Measurements from ENCODE around the gene NDRG3.

NDRG3 gene

GRCh38 chr20:36745927-36746659 lies at the start of gene NDRG3:
Gene NDRG3, minus strand, starts transcription at chr20:36746090. Its CDS starts 24,355 bp downstream, at chr20:36721735.
- DNase-seq (ENCODE audit: low spot score): peak; percentile 88

DNA sequence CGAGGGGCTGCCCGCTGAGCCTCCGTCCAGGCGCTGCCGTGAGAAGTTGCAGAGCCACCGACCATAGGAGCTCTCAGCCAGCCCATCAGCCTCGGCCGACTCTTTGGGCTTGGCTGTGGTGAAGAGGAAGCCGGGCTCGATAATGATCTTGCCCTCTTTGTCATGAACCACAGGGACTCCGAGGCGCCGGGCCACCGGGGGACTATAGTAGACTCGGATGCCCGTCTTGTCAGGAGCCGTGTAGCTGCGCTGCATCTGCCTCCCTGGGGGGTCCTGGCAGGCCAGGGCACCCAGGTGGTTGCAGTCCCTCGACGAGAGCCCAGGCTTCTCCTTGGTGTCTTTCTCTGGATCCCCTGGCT lies 48.2 kb upstream of the NDRG3 start:
- DNase-seq (ENCODE audit: low spot score): no peak

DNA sequence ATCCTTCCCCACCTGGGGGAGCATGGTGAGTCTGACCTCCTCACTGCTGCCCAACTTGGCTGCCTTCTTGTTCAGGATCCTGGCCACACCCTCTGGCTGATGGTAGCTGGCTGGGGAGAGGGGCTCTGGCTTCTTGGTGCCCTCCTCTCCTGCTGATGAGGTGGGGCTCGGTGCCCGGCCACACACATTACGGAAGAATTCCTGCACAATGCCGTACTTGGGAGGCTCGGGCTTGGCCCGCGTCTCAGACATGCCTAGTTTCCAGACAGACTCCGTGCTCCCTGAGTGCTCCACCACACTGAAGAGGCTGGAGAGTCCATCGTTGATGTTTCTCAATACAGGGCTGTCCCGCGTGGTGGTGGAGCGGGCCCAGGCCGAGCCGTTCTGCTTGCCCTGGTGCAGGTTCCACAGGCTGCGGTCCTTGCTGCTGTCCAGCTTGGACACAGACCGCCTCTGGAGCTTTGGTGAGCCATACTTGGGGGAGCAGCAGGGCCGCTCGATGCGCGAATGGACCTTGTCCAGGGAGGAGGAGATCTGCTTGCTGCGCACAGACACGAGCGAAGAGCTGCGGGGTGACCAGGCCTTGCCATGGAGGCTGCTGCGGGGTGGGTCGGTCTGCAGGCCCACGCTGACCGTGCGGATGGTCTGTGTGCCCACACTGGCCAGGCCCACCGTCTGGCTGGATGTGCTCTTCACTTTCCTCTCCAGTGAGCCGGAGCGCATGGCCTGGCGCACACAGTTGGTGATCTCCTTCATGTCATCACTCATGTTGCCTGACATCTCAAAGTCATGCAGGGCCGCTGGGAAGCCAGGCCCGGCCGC lies 47.6 kb upstream of the NDRG3 start:
- no peak for DNase-seq (ENCODE audit: low spot score)

- DNase-seq (ENCODE audit: low spot score): peak; percentile 58
Observed at GRCh38 chr20:36792422-36792821, 46.5 kb upstream of the NDRG3 start.

DNA sequence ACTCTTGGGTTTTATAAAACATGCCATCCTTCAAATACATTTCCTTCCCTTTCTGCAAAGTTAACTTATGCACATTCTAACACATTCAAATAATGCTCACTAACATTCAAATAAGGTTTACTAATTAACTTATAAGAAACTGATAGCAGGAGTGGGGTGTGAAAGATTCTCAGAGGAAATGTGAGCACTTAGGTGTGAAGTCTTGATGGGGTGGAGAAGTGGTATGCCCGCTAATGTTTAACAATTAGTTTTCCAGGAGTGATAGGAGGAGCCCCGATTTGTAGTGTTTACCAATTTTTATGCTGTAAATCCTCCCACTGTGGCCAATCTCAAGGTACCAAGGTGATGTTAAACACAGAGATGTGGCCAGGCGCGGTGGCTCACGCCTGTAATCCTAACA lies 46.0 kb upstream of the NDRG3 start:
- DNase-seq (ENCODE audit: low spot score): no peak

DNA sequence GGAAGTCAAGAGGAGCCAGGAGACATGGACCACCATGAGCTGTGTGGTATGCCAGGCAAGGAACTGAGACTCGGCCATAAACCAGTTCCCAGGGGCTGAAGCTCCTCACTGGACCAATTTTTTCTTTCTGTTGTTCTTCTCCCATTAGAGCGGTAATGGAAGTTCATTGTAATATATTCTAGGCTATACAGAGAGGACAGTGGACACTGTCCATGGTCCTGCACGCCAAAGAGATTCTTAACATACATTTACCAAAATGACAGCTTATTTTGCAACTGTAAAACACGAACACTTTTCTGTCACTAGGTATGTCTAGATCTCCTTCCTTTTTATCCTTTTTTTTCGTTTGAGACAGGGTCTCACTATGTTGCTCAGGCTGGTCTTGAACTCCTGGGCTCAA lies 40.8 kb upstream of the NDRG3 start:
- DNase-seq (ENCODE audit: low spot score): no peak

DNA sequence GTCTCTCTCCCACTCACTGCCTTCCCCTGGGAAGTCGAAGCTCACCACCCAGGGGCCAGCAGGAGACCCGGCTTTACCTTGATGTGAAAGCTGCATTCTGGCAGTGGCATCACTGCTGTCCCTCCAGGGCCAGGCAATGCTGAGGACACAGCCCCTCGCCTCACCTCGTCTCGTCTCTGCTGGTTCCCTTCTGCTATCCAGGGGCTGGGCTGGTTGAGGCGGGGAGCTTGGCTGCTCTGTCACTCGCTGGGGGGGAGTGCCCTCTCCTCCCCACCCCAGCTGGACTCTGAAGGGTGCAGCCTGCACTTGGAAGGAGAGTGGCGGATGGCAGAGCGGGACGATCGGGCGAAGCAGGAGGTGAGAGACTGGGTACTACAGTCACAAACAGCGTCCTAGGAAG lies 40.4 kb upstream of the NDRG3 start:
- DNase-seq (ENCODE audit: low spot score): no peak

DNA sequence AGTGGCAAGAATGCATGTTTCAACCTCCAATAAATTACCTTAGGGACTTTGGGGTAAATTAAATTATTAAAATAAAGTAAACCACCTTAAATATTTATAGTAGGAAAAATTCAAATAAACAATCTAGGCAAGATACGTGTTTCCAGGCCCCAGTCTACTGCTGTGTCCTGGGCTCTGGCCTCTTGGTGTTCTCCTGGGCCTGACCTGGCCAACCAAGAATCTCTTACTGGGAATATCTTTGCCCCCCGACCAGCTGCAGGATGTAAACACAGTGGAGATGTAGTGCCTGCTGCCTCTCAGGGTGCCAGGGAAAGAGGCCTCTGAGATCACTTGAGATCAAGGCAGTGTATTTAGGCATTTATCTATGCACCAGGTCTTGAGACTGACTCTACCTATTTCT lies 39.4 kb upstream of the NDRG3 start:
- DNase-seq (ENCODE audit: low spot score): no peak

DNA sequence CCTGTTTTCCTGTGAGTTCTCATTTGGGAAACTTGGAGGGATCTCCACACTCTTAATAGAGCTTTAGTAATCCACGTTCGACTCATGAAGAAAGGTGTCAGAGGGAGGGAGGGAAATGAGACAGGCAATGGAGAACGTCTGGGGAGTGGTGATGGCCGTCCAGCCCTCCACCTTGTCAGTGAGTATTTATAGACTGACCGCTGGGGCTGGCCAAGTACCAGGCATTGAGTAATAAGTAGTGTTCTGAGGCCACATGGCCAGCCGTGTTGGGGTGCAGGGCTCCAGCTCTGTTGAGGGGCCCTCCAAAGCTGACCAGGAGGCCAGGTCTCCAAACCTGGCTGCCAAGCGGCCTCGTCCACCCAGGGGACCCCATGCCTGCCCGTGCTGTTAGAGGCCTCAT lies 39.0 kb upstream of the NDRG3 start:
- no peak for DNase-seq (ENCODE audit: low spot score)

- no peak for DNase-seq (ENCODE audit: low spot score)
Observed at GRCh38 chr20:36784116-36784515, 38.2 kb upstream of the NDRG3 start.

DNA sequence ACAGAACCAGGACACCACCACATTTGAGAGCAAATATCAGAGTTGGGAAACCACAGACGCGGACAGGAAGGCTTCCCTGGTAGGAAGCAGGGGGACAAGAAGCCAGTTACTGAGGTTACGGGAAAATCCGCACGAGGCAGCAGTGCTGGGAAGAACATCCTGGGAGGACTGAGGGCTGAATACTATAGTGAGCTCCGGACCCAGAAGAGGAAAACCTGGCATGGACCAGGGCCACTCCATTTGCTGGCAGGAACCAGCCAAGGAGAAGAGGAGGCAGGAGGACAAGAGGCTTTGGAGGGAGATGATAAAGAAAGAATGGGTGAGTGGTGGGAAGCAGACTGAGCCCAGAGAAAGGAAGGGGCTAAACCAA lies 33.8 kb upstream of the NDRG3 start:
- DNase-seq (ENCODE audit: low spot score): no peak

GRCh38 chr20:36778831-36779655 lies 33.2 kb upstream of the NDRG3 start:
- no peak for DNase-seq (ENCODE audit: low spot score)

DNA sequence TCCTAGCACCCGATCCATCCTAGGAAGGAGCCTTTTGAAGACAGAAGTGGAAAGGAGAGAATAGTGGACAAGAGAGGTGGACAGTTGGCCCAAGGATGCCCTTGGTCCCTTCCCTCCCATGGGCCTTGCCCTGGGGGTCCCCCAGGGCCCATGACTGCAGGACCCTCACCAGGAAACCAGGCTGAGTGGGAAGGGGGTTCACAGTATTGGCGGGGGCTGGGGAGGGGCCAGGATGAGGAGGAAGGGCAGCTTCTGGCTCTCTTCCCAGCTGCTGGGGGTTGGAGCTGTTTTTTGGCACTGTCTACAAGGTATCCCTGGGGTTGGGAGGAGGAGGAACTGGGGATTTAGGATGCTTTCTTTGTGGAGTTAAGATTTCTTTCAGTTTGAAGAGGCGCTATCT lies 31.7 kb upstream of the NDRG3 start:
- no peak for DNase-seq (ENCODE audit: low spot score)

GRCh38 chr20:36777167-36777566 lies 31.3 kb upstream of the NDRG3 start:
- no peak for DNase-seq (ENCODE audit: low spot score)

GRCh38 chr20:36775826-36776225 lies 29.9 kb upstream of the NDRG3 start:
- DNase-seq (ENCODE audit: low spot score): no peak

- DNase-seq (ENCODE audit: low spot score): no peak
Observed at GRCh38 chr20:36775196-36775595, 29.3 kb upstream of the NDRG3 start.

GRCh38 chr20:36773597-36774390 lies 27.9 kb upstream of the NDRG3 start, which contains the start of gene DSN1:
Gene DSN1, minus strand, starts transcription at chr20:36773763. Its CDS starts 2,305 bp downstream, at chr20:36771458.
- DNase-seq (ENCODE audit: low spot score): peak; percentile 96

GRCh38 chr20:36773107-36773596 lies 27.3 kb upstream of the NDRG3 start:
- no peak for DNase-seq (ENCODE audit: low spot score)

GRCh38 chr20:36770680-36771079 lies 24.8 kb upstream of the NDRG3 start:
- DNase-seq (ENCODE audit: low spot score): no peak

DNA sequence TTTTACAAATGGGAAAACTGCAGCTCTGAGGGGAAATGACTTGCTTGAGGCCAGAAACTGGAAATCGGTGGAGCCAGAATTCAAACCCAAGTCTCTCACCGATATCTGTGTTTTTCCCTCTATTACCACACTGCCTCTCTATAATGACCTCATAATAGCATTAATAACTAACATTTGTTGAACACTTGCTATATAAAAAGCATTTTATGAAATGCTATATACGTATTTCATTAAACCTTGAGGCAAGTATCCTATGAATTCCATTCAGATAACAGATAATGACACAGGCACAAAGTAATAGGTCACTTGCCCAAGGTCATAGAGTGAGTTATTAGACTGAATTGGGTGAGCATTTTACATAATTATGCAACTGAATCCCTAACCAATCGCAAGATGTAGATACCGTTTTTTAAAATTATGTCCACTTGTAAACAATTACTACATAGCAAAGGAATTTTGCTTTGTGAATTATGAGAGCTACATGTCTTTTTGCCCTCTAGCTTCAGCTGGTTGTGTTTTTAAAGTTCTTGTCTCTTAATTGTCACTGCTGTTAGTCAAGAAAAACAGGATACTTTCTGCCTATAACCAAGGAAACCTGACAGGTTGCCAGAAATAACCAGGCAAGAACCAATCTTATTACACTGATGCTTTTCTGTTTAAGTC lies 23.0 kb upstream of the NDRG3 start:
- no peak for DNase-seq (ENCODE audit: low spot score)

- DNase-seq (ENCODE audit: low spot score): no peak
Observed at GRCh38 chr20:36761125-36761524, 15.2 kb upstream of the NDRG3 start.
